ENCODE results near the gene CIC.

The CIC gene

GRCh38 chr19:42252365-42253244, 16.4 kb upstream of the CIC start:
- no peak; the same call in 1 of the 2 replicates for TF ChIP-seq POLR2AphosphoS5 (IDR thresholded peaks at IDR 0.05; ENCODE audit: low read depth, low read length)
- TF ChIP-seq TAF1 (IDR thresholded peaks at IDR 0.05; ENCODE audit: borderline replicate concordance, insufficient read depth, low read length): no peak
- TF ChIP-seq SIN3A (IDR thresholded peaks at IDR 0.05; ENCODE audit: borderline replicate concordance, insufficient read depth, low read length): 0 out of 2 replicates have a peak, but pooled peaks have one; percentile 49
- TF ChIP-seq REST (IDR thresholded peaks at IDR 0.05; ENCODE audit: insufficient read depth in 1 of 2, low read depth in 2 of 2, low read length in 2 of 2): no peak
- TF ChIP-seq FOXP2 (optimal IDR thresholded peaks at IDR 0.05; ENCODE audit: borderline replicate concordance, extremely low read depth, extremely low read length, insufficient read depth): no peak

- peak; percentile 86 for TF ChIP-seq POLR2AphosphoS5 (IDR thresholded peaks at IDR 0.05; ENCODE audit: low read depth, low read length)
- peak; percentile 83; the same call in 1 of the 2 replicates for TF ChIP-seq SIN3A (IDR thresholded peaks at IDR 0.05; ENCODE audit: borderline replicate concordance, insufficient read depth, low read length)
- TF ChIP-seq TAF1 (IDR thresholded peaks at IDR 0.05; ENCODE audit: borderline replicate concordance, insufficient read depth, low read length): peak; percentile 82; the same call in 1 of the 2 replicates
- no peak for TF ChIP-seq FOXP2 (optimal IDR thresholded peaks at IDR 0.05; ENCODE audit: borderline replicate concordance, extremely low read depth, extremely low read length, insufficient read depth)
- peak in 1 of 2 experiments; percentile 63; a peak in 2 of 4 replicates for TF ChIP-seq REST (IDR thresholded peaks at IDR 0.05; ENCODE audit: insufficient read depth in 1 of 2, low read depth in 2 of 2, low read length in 2 of 2)
Measured at GRCh38 chr19:42253245-42254088, 15.6 kb upstream of the CIC start.

GRCh38 chr19:42254089-42254849, 14.8 kb upstream of the CIC start:
- 0 out of 2 replicates have a peak, but pooled peaks have one; percentile 18 for TF ChIP-seq SIN3A (IDR thresholded peaks at IDR 0.05; ENCODE audit: borderline replicate concordance, insufficient read depth, low read length)
- TF ChIP-seq FOXP2 (optimal IDR thresholded peaks at IDR 0.05; ENCODE audit: borderline replicate concordance, extremely low read depth, extremely low read length, insufficient read depth): no peak
- peak; percentile 59; the same call in 1 of the 2 replicates for TF ChIP-seq TAF1 (IDR thresholded peaks at IDR 0.05; ENCODE audit: borderline replicate concordance, insufficient read depth, low read length)
- TF ChIP-seq REST (IDR thresholded peaks at IDR 0.05; ENCODE audit: insufficient read depth in 1 of 2, low read depth in 2 of 2, low read length in 2 of 2): 0 out of 4 replicates have a peak, but pooled peaks of 1 of the 2 experiments have one; percentile 38
- TF ChIP-seq POLR2AphosphoS5 (IDR thresholded peaks at IDR 0.05; ENCODE audit: low read depth, low read length): peak; percentile 63

GRCh38 chr19:42254850-42255765, 13.9 kb upstream of the CIC start, which contains the start of gene ERF:
Gene ERF (minus strand): TSS chr19:42255128. CDS start chr19:42254999, 129 bp downstream.
- TF ChIP-seq REST (IDR thresholded peaks at IDR 0.05; ENCODE audit: insufficient read depth in 1 of 2, low read depth in 2 of 2, low read length in 2 of 2) (no peak), TAF1 (IDR thresholded peaks at IDR 0.05; ENCODE audit: borderline replicate concordance, insufficient read depth, low read length) (peak; percentile 86), POLR2AphosphoS5 (IDR thresholded peaks at IDR 0.05; ENCODE audit: low read depth, low read length) (peak; percentile 85), FOXP2 (optimal IDR thresholded peaks at IDR 0.05; ENCODE audit: borderline replicate concordance, extremely low read depth, extremely low read length, insufficient read depth) (no peak), SIN3A (IDR thresholded peaks at IDR 0.05; ENCODE audit: borderline replicate concordance, insufficient read depth, low read length) (peak; percentile 85; the same call in 1 of the 2 replicates)
